Body of pancreas (tissue), 4 donors: ENCODE results near the gene AOC3.

Experiments
- CTCF ChIP-seq, 7 experiments: fragments of 450-650 bp in 4 of 7; fragments of 200-600 bp in 3 of 7; sonication (generic) in 3 of 7; IDR thresholded peaks; one replicate each; pipeline ENCODE4 v1.5.1; 2016 to 2019; ENCODE audit warnings: antibody characterized with exemption in 7 of 7
- POLR2A ChIP-seq, 3 donors: fragments of 450-650 bp; IDR thresholded peaks; one replicate each; pipeline ENCODE4 v1.6.1; 2016; ENCODE audit warnings: antibody characterized with exemption in 3 of 3, mild to moderate bottlenecking in 2 of 3

GRCh38 chr17:42871647-42872046, 20.6 kb downstream of the AOC3 start:
- TF ChIP-seq CTCF (IDR thresholded peaks at IDR 0.05) (no peak), POLR2A (IDR thresholded peaks at IDR 0.05) (no peak)
